HG03521 (cell line): ENCODE measurements around the gene UCN.
"Not testable (repeated sequence)": the region's sequence is repeated elsewhere in the genome, so short reads cannot be mapped to it uniquely, and the experiment has no call there.

Source experiments
- ATAC-seq: cut with Tn5 transposase; IDR thresholded peaks from one replicate; pipeline ENCODE4 v1.9.1; 2021; ENCODE audit warnings: mild to moderate bottlenecking, moderate library complexity; ENCODE audit not compliant: unreplicated experiment

UCN gene

GRCh38 chr2:27308359-27308881, at the start of gene UCN:
TSS of gene UCN (minus strand) at chr2:27308445. CDS start at chr2:27307895, 550 bp downstream.
- ATAC-seq, result no peak

- peak; percentile 82 for ATAC-seq
Observed at GRCh38 chr2:27356382-27357181, 48.3 kb upstream of the UCN start, which contains the start of gene GTF3C2. TSS of gene GTF3C2 (minus strand) at chr2:27356764. CDS start at chr2:27343554, 13,210 bp downstream.

GRCh38 chr2:27356056-27356381, 47.8 kb upstream of the UCN start:
- ATAC-seq, result peak; percentile 26

GRCh38 chr2:27354597-27354927, 46.3 kb upstream of the UCN start:
- no peak for ATAC-seq

GRCh38 chr2:27353762-27354596, 45.7 kb upstream of the UCN start:
- no peak for ATAC-seq

- not testable (repeated sequence) for ATAC-seq
Observed at GRCh38 chr2:27353386-27353761, 45.1 kb upstream of the UCN start.

GRCh38 chr2:27351802-27352598, 43.8 kb upstream of the UCN start:
- no peak for ATAC-seq

GRCh38 chr2:27350106-27350693, 42.0 kb upstream of the UCN start:
- no peak for ATAC-seq

- no peak for ATAC-seq
Observed at GRCh38 chr2:27347641-27348040, 39.4 kb upstream of the UCN start.

- ATAC-seq, result no peak
Observed at GRCh38 chr2:27336173-27336572, 27.9 kb upstream of the UCN start.

- no peak for ATAC-seq
Observed at GRCh38 chr2:27335311-27335710, 27.1 kb upstream of the UCN start.

- no peak for ATAC-seq
Observed at GRCh38 chr2:27324720-27325119, 16.5 kb upstream of the UCN start.

- no peak for ATAC-seq
Observed at GRCh38 chr2:27323596-27324285, 15.5 kb upstream of the UCN start.

- ATAC-seq, result peak; percentile 80
Observed at GRCh38 chr2:27322766-27323595, 14.7 kb upstream of the UCN start, which contains the start of gene MPV17. TSS of gene MPV17 (minus strand) at chr2:27323097. CDS start at chr2:27322517, 580 bp downstream.

- no peak for ATAC-seq
Observed at GRCh38 chr2:27322301-27322765, 14.1 kb upstream of the UCN start.

- ATAC-seq, result no peak
Observed at GRCh38 chr2:27320958-27321543, 12.8 kb upstream of the UCN start.

GRCh38 chr2:27319839-27320238, 11.6 kb upstream of the UCN start:
- not testable (repeated sequence) for ATAC-seq

GRCh38 chr2:27316655-27317412, 8.6 kb upstream of the UCN start:
- ATAC-seq, result no peak
